ENCODE data around the gene POLR3A.
A peak's percentile ranks its signal among the peaks of the same experiment; 100 is the strongest.

POLR3A gene

DNA sequence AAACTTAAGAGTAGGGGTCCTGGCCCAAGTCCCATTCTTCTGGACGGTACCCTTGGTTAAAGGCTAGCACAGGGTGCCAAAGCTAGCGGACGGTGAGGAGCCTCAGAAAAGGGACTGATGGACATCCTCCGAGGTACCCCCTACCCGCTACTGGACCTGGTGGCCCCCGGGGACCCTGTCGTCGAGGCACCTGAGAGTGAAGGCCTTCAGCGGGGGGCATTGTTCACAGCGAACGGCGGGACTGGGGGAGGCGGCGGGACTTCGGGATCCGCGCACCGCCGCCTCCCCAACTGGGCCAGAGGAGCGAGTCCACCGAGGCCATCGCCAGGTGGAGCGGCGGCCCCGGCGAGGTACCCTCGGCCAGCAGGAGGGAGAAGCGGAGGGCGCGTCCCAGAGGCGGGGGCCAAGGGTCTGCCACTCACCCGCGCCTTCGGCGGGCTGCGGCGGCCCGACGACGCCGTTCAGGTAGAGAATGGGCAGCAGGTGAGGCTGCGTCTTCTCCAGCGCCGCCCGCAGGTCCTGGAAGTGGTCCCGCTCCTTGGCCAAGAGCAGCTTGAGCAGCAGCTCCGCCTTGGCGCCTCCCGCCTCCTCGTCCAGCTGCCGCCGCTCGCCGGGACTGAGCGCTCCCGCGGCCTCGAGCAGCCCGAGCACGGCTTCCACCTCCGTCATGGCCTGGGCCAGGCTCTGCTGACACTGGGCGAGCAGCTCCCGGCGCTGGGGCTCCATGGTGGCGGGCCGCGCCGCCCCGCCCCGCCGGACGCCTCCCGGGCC is 103.3 kb downstream of the POLR3A start:
- TF ChIP-seq CTCF (IDR thresholded peaks at IDR 0.05; ENCODE audit: low read depth, low read length): peak; percentile 1
- peak overlapping the region; percentile 69 for H3K4me3 ChIP-seq (ENCODE audit: low read depth, low read length)
- DNase-seq (ENCODE audit: low read depth, low spot score): peak; percentile 22
- in situ Hi-C loops (cut with HindIII; ENCODE audit: low sequenced_read_pairs): no loop called here

DNA sequence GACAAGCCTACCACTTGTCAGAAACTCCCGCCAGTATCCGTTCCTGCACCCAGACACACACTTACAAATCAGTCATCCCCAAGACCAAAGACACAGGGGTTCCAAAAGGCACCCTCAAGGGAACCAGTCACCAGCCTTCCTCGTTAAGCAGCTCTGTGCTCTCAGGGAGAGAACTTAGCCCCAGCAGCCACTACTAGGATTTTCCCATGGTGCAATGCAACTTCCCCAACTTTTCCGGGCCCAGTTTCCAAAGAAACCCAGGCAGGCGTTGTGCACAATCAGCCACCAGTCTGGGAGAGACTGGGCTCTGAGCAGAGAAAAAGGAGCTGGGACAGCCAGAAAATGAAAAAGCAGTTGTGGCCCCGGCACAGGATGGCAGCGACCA is 103.9 kb downstream of the POLR3A start:
- peak overlapping the region; percentile 69 for H3K4me3 ChIP-seq (ENCODE audit: low read depth, low read length)
- in situ Hi-C loops (cut with HindIII; ENCODE audit: low sequenced_read_pairs): no loop called here
- peak; percentile 29 for DNase-seq (ENCODE audit: low read depth, low spot score)
- TF ChIP-seq CTCF (IDR thresholded peaks at IDR 0.05; ENCODE audit: low read depth, low read length): no peak

- in situ Hi-C loops (cut with HindIII; ENCODE audit: low sequenced_read_pairs): no loop called here
- no peak for TF ChIP-seq CTCF (IDR thresholded peaks at IDR 0.05; ENCODE audit: low read depth, low read length)
- no peak for DNase-seq (ENCODE audit: low read depth, low spot score)
- H3K4me3 ChIP-seq (ENCODE audit: low read depth, low read length): no peak overlapping the region
These were observed 106.6 kb downstream of the POLR3A start for GRCh38 chr10:77922566-77923179.

DNA sequence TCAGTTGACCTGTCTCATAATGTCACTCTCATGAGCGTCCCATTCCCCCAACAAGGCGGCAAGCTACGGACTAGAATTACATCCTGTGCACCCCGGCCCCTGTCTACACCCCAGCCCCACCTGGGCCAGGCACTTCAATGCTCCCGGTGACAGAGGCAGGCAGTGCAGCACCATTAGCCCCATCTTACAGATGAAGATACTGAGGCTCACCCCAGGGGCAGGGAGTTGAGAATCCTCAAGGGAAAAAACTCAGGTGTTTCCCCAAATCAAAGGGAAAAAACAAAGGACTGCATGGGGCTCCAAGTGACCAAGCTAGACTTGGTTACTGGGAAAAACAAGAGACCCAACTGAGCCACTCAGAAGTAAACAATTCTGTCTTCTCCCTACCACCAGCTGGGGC is 107.3 kb downstream of the POLR3A start:
- no peak overlapping the region for H3K4me3 ChIP-seq (ENCODE audit: low read depth, low read length)
- in situ Hi-C loops (cut with HindIII; ENCODE audit: low sequenced_read_pairs): no loop called here
- TF ChIP-seq CTCF (IDR thresholded peaks at IDR 0.05; ENCODE audit: low read depth, low read length): no peak
- DNase-seq (ENCODE audit: low read depth, low spot score): no peak

DNA sequence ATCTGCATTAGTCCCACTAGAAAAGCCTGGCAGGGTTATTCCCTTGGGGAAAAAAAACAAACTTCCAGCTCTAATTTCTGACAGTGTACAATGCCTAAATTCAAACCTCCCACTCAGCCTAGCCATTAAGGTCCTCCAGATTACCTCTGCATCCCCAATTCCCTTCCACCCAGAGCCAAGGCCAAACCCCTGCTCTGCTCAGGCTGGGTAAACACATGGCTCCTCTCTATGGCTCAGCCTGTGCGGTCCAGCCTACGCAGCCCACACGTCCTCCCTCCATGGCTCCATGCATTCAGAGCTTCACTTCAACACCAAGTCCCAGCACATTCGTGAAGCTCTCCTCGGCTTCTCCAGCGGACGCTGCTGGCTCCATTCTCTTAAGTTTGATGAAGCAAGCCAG is 107.9 kb downstream of the POLR3A start:
- in situ Hi-C loops (cut with HindIII; ENCODE audit: low sequenced_read_pairs): no loop called here
- no peak for TF ChIP-seq CTCF (IDR thresholded peaks at IDR 0.05; ENCODE audit: low read depth, low read length)
- no peak for DNase-seq (ENCODE audit: low read depth, low spot score)
- H3K4me3 ChIP-seq (ENCODE audit: low read depth, low read length): no peak overlapping the region

DNA sequence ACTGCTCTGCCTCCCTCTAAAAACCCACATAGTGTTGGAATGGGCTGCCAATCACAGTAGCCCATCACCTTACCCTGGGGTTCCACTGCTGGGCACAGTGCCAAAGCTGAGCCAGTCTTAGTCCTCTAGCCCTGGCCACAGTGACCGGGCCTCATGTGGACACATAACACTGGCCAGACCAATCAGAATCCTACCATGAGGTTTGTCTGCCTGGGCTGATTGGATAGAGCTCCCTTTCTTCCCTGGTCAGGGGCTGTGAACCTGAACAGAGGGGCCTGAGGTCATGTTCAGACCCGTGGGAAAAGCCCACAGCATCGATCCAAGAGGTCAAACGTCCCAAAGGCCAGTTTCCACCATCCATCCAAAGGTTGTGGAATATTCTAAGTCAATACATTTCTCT is 108.8 kb downstream of the POLR3A start:
- H3K4me3 ChIP-seq (ENCODE audit: low read depth, low read length): no peak overlapping the region
- TF ChIP-seq CTCF (IDR thresholded peaks at IDR 0.05; ENCODE audit: low read depth, low read length): no peak
- DNase-seq (ENCODE audit: low read depth, low spot score): no peak
- in situ Hi-C loops (cut with HindIII; ENCODE audit: low sequenced_read_pairs): no loop called here

Data from astrocyte of the spinal cord (primary cell).